Right lobe of liver (tissue), 4 donors: ENCODE data around the gene KAT5.

Experiments
- CTCF ChIP-seq, 4 donors: fragments of 200-600 bp in 3 of 4; fragments of 450-650 bp in 1 of 4; IDR thresholded peaks; one replicate each; pipeline versions ENCODE4 v1.5.1 to v1.8.0; 2016 to 2022; ENCODE audit warnings: antibody characterized with exemption in 4 of 4, mild to moderate bottlenecking in 2 of 4
- POLR2A ChIP-seq: fragments of 450-650 bp; IDR thresholded peaks from one replicate; pipeline ENCODE4 v1.6.1; 2017; ENCODE audit warnings: antibody characterized with exemption, mild to moderate bottlenecking
- donor health status: DM: no; HTN: no; CAD: no.
- donor health status: DM: no; HTN: no; CAD: no.
- donor health status: DM: no; HTN: yes; CAD: no.

DNA sequence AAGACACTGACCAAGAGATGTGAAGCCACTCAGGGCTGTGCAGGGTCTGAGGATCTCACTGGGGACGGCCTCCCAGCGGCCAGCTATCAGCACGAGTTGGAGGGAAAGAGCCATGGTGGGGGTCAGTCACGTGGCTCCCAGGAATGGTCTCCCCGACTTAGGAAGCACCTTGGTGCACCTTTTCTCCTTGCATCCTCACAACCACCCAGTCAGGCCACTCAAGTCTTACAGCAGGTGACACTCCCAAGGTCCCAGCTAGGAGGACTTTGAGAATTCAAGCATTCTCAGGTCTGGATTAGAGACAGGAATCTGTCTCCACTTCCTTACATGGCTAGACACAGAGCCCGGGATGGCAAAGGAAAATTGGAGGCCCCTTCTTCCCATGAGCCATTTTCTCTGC lies 5.9 kb downstream of the KAT5 start:
- no peak for TF ChIP-seq POLR2A
- no peak for TF ChIP-seq CTCF (IDR thresholded peaks at IDR 0.05)
